Neural progenitor cell (in vitro differentiated cells): Measurements from ENCODE around the gene LKAAEAR1.

ENCODE experiments used
- CTCF ChIP-seq: fragments of 200-600 bp; sonication (generic); IDR thresholded peaks from 2 replicates; pipeline ENCODE4 v1.5.1; 2017; ENCODE audit warnings: antibody characterized with exemption, mild to moderate bottlenecking
- EZH2 ChIP-seq: fragments of 200-600 bp; sonication (generic); IDR thresholded peaks from 2 replicates; pipeline ENCODE4 v1.6.1; 2017; ENCODE audit warnings: antibody characterized with exemption, mild to moderate bottlenecking, moderate library complexity
- EZH2phosphoT487 ChIP-seq: fragments of 200-600 bp; sonication (generic); IDR thresholded peaks from 2 replicates; pipeline ENCODE4 v1.6.1; 2017; ENCODE audit warnings: antibody characterized with exemption

GRCh38 chr20:64041040-64041780 is 43.0 kb downstream of the LKAAEAR1 start:
- TF ChIP-seq CTCF (no peak), EZH2phosphoT487 (no peak), EZH2 (no peak)
